GM12878 (cell line): Measurements from ENCODE around the gene DHDH. TPM values are rescaled to one million over a fixed set of nuclear protein-coding genes. Genes with fewer than 3 reads are reported as not detected.

Source experiments
- CHD1 ChIP-seq: IDR thresholded peaks from 2 replicates; pipeline ENCODE4 v1.6.1; 2012; ENCODE audit warnings: low read depth, low read length, improper control_type of control experiment
- CHD2 ChIP-seq: IDR thresholded peaks from 2 replicates; pipeline ENCODE4 v1.6.1; 2011; ENCODE audit warnings: low read depth, low read length, improper control_type of control experiment, borderline replicate concordance
- CREB1 ChIP-seq: IDR thresholded peaks from 2 replicates; pipeline ENCODE4 v1.6.1; 2012; ENCODE audit warnings: low read depth, mild to moderate bottlenecking, inconsistent platforms
- E4F1 ChIP-seq: fragments of 450-650 bp; IDR thresholded peaks from 2 replicates; pipeline ENCODE4 v1.6.1; 2018; ENCODE audit warnings: borderline replicate concordance, mild to moderate bottlenecking; ENCODE audit not compliant: partially characterized antibody
- ELK1 ChIP-seq: IDR thresholded peaks from 2 replicates; pipeline ENCODE4 v1.6.1; 2012; ENCODE audit warnings: low read depth, low read length, improper control_type of control experiment
- FOXK2 ChIP-seq: fragments of 450-650 bp; IDR thresholded peaks from 2 replicates; pipeline ENCODE4 v1.6.1; 2017; ENCODE audit warnings: mild to moderate bottlenecking, moderate library complexity
- HDAC2 ChIP-seq: fragments of 200-600 bp; sonication (generic); IDR thresholded peaks from 2 replicates; pipeline ENCODE4 v1.6.1; 2017
- HSF1 ChIP-seq: fragments of 150-350 bp; IDR thresholded peaks from 2 replicates; pipeline ENCODE4 v1.6.1; 2014; ENCODE audit warnings: mild to moderate bottlenecking, low read depth, low read length
- KDM1A ChIP-seq: fragments of 200-600 bp; sonication (generic); IDR thresholded peaks from 2 replicates; pipeline ENCODE4 v1.6.1; 2016; ENCODE audit warnings: borderline replicate concordance
- MYC ChIP-seq: IDR thresholded peaks from 2 replicates; pipeline ENCODE4 v1.6.1; 2011; ENCODE audit warnings: mild to moderate bottlenecking, low read length, moderate library complexity, inconsistent platforms; ENCODE audit not compliant: insufficient read depth, insufficient replicate concordance, insufficient read length, severe bottlenecking
- NFXL1 ChIP-seq: fragments of 450-650 bp; IDR thresholded peaks from 2 replicates; pipeline ENCODE4 v1.6.1; 2017; ENCODE audit warnings: antibody characterized with exemption, mild to moderate bottlenecking, borderline replicate concordance
- PBX3 ChIP-seq: IDR thresholded peaks from 2 replicates; pipeline ENCODE4 v1.6.1; 2011; ENCODE audit warnings: mild to moderate bottlenecking, low read depth, low read length, moderate library complexity; ENCODE audit not compliant: insufficient replicate concordance
- PRDM15 ChIP-seq: fragments of 450-650 bp; formaldehyde crosslinking; IDR thresholded peaks from 2 replicates; pipeline ENCODE4 v1.4.0; 2020; ENCODE audit warnings: mild to moderate bottlenecking, moderate library complexity
- RAD51 ChIP-seq: fragments of 450-650 bp; IDR thresholded peaks from 2 replicates; pipeline ENCODE4 v1.6.1; 2016; ENCODE audit warnings: moderate library complexity, mild to moderate bottlenecking, inconsistent platforms
- RCOR1 ChIP-seq: conservative IDR thresholded peaks from 2 replicates; pipeline ENCODE4 v1.6.1; 2012; ENCODE audit warnings: low read depth, low read length, improper control_type of control experiment
- RFX5 ChIP-seq: IDR thresholded peaks from 2 replicates; pipeline ENCODE4 v1.6.1; 2011; ENCODE audit warnings: low read depth, low read length, improper control_type of control experiment
- SMAD1 ChIP-seq: fragments of 450-650 bp; IDR thresholded peaks from 2 replicates; pipeline ENCODE4 v1.6.1; 2018; ENCODE audit warnings: mild to moderate bottlenecking, low read depth; ENCODE audit not compliant: partially characterized antibody
- SPI1 ChIP-seq: IDR thresholded peaks from 2 replicates; pipeline ENCODE4 v1.6.1; 2011; ENCODE audit warnings: low read depth, mild to moderate bottlenecking, low read length, moderate library complexity, borderline replicate concordance; ENCODE audit not compliant: insufficient read depth
- STAT3 ChIP-seq: IDR thresholded peaks from 2 replicates; pipeline ENCODE4 v1.6.1; 2011; ENCODE audit warnings: low read depth, low read length, improper control_type of control experiment
- TARDBP ChIP-seq: IDR thresholded peaks from 2 replicates; pipeline ENCODE4 v1.6.1; 2016; ENCODE audit warnings: borderline replicate concordance
- ZZZ3 ChIP-seq: IDR thresholded peaks from 2 replicates; pipeline ENCODE4 v1.6.1; 2011; ENCODE audit warnings: low read depth; ENCODE audit not compliant: control insufficient read depth, insufficient read length
- polyA plus RNA-seq, 11 experiments: library from polyadenylated mRNA; depleted of rRNA in 4 of 11; unstranded in 6 of 11; stranded (reverse) in 5 of 11; fragments of >200 nt; fragmentation: Nextera tagmentation in 4 of 11; fragmentation: Illumina TruSeq in 1 of 11; extraction: Ambion mirVana in 4 of 11; extraction: Trizol in 1 of 11; gene quantifications; 1 replicate in 1 of 11; 2 replicates in 10 of 11; pipeline versions ENCODE4 v1.2.1 to v1.2.3, GENCODE V29; 2011 to 2016; ENCODE audit warnings: inconsistent platforms in 2 of 11, missing spikeins in 2 of 11, low read depth in 1 of 11
- total RNA-seq, 4 experiments: library from RNA; depleted of rRNA in 3 of 4; stranded (reverse); fragments of >200 nt in 3 of 4; fragmentation: Illumina TruSeq in 1 of 4; extraction: Trizol in 1 of 4; gene quantifications; 2 replicates each; pipeline versions ENCODE4 v1.2.1 to v1.2.3, GENCODE V29; 2013 to 2021

DHDH gene
- total and polyA plus RNA-seq, 10 of the 15 experiments (the other 5 are each of a cell fraction or from before 2014, with no cell fraction given): 0.13 to 0.21 (median 0.15) TPM; not detected in 7

GRCh38 chr19:48970923-48971395 is 37.5 kb downstream of the DHDH start (continued):
- TF ChIP-seq HDAC2 (no peak), KDM1A (no peak), RFX5 (no peak), SPI1 (peak; percentile 70; the same call in 1 of the 2 replicates), STAT3 (no peak), FOXK2 (no peak), MYC (no peak), E4F1 (no peak), TARDBP (no peak), HSF1 (no peak), CHD2 (0 out of 2 replicates have a peak, but pooled peaks have one; percentile 29), ELK1 (no peak), SMAD1 (no peak), CHD1 (no peak), PRDM15 (CRISPR knock-in tag) (no peak), RAD51 (no peak), CREB1 (peak; percentile 50; the same call in 1 of the 2 replicates), ZZZ3 (no peak), NFXL1 (no peak), RCOR1 (no peak), PBX3 (no peak)
